Activated CD4-positive, alpha-beta T cell treated with anti-CD3 and anti-CD28 coated beads, Interleukin-2, amount 50 U/mL, for 1 hour (primary cell): ENCODE measurements around the gene PDZD4.

ENCODE experiments used
- DNase-seq: peaks from one replicate; pipeline ENCODE4 v3.0.0-alpha.2; 2020

Gene PDZD4

DNA sequence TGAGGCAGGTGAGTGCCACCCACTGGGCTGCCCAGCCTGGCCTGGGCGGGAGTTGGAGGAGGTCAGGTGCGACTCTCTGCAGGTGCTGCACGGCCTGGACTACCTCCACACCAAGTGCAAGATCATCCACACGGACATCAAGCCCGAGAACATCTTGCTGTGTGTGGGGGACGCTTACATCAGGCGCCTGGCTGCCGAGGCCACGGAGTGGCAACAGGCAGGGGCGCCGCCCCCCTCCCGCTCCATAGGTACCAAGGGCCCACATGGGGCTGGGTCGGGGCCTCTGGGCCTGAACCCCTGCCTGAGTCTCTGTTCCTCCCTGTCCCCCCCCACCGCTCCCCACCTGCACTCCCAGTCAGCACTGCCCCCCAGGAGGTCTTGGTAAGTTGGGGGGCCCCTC, 47.5 kb downstream of the PDZD4 start:
- no peak for DNase-seq

DNA sequence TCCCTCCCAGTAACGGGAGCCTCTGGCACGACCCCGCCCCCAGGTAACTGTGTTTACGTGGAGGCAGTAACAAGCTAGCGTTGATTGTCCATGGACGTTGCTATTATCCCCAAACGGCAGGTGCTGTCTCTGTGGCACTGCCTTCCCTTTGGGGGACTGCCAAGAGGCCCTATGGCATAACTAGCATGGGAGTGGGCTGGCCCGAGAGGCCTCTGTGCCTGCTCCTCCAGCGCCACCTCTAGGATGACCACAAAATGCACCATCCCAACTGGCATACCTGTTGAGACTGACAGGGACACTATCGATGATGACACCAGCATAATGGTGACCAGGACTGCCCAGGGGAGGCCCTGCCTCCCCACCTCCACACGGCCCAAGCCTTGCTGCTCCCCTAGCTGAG, 48.0 kb downstream of the PDZD4 start:
- no peak for DNase-seq

DNA sequence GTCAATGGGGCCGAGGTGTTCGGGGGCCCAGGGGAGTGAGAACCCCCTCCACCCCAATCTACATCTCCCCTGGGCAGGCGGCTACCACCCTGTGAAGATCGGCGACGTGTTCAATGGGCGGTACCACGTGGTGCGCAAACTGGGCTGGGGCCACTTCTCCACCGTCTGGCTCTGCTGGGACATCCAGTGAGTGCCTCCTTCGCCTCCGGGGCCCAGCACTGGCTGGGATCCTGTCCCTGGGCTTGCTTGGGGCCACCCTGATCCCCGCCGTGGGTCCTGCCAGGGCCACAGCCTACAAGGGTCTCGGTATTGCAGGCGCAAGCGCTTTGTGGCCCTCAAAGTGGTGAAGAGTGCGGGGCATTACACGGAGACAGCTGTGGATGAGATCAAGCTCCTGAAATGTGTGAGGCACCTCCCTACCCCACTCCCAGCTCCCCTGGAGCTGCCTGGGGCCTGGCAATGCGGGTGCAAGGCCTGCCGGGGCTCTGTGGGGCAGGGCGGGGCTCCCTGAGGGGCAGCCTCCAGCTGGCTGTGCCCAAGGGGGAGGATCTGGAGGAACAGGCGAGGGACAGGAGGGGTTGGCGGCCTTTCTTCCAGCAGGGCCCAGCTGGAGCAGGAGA, 48.8 kb downstream of the PDZD4 start:
- no peak for DNase-seq

DNA sequence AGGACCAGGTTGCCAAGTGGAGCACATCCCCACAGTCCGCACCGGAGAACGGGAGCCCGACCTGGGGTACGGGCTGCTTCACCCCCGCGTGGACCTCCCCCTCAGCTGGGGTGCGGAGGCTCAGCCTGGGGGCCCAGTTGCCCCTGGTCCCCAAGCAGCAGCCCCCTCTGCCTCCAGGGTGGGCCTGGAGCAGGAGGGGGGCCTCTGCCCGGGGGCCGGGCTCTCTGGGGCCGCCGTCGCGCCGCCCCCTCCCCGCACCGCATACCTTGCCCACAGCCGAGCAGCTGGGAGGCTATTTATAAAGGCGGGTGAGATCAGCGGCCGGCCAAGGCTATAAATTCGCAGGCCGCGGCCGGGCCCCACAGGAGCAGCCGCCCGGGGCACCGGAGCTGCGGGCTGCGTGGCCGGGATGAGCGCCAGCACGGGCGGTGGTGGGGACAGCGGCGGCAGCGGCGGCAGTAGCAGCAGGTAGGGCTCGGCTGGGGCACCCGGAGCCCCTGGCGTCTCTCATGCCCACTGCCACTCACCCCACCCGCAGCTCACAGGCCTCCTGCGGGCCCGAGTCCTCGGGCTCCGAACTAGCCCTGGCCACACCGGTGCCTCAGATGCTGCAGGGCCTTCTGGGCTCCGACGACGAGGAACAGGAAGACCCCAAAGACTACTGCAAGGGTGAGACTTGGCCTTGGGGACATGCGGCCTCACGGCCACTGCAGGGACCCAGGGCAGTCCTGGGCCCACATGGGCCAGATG, 49.5 kb downstream of the PDZD4 start, which contains the start of gene SRPK3:
Gene SRPK3, plus strand, starts transcription at position 364 of the 750 bp plus-strand sequence. Its CDS starts 46 bp downstream, at position 410.
- no peak for DNase-seq

DNA sequence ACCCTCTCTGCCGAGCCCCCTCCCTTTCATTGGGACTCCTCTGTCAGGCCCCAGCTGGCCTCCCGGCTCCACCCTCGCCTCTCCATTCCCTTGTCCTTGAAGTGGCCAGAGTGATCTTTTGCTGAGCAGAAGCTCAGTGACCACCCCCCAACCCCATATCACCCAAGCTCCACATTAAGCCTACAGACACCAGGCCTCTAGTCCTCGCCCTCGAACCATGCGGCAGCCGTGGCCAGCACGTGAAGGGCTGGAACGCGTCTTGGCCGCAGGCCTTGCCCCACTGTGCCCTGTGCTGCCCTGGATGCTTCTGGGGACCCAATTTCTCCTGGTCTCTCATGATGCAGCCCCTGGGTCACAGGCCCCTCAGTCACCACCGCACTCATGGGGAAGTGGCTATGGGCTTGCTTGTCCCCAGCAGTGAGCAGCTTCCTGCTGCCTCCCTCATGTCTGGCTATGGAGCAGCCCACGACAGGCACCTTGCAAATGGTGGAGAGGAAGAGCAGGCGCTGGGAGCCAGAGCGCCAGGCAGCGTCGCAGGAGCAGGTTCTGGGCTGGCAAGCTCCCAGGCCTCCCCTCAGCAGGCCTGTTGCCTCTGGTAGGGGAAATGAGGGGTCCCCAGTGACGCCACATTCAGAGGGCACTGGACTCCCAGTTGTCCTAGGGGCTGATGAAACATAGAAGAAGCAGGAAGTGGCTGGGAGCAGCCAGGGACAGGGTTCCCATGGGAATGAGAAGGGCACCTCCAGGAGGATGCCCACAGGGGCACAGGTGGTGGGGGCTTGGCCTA, 50.3 kb downstream of the PDZD4 start:
- no peak for DNase-seq

DNA sequence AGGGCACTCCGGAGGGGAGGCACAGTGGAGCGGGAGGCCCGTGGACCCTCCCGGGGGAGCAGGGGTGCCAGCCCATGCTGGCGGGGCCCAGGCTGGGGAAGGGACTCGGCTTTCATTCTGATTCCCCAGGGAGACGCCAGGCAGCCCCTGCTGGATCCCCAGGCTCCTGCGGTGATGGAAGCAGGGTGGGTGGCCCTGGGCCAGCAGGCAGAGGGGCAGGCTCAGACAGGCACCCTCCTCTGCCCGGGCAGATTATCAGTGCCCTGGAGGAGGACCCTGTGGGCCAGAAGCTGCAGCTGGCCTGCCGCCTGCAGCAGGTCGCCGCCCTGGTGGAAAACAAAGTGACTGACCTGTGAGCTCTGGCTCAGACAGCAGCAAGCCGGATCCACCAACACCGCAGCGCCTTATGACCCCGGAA, 51.7 kb downstream of the PDZD4 start:
- DNase-seq = no peak

DNA sequence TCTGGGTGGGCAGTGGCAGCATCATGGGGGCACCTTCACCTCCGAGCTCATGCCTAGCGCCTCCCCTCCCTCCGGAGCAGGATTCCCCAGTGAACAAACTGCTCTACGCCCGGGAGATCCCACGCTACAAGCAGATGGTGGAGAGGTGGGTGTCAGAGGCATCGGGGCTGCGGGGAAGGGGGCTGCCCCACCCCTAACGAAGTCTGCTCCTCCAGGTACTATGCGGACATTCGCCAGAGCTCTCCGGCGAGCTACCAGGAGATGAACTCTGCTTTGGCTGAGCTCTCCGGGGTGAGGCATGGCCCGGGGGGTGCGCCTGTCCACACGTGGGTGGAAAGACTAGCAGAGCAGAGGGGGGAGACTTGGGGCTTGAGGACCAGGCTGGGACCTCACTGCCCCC, 52.2 kb downstream of the PDZD4 start:
- DNase-seq = no peak

DNA sequence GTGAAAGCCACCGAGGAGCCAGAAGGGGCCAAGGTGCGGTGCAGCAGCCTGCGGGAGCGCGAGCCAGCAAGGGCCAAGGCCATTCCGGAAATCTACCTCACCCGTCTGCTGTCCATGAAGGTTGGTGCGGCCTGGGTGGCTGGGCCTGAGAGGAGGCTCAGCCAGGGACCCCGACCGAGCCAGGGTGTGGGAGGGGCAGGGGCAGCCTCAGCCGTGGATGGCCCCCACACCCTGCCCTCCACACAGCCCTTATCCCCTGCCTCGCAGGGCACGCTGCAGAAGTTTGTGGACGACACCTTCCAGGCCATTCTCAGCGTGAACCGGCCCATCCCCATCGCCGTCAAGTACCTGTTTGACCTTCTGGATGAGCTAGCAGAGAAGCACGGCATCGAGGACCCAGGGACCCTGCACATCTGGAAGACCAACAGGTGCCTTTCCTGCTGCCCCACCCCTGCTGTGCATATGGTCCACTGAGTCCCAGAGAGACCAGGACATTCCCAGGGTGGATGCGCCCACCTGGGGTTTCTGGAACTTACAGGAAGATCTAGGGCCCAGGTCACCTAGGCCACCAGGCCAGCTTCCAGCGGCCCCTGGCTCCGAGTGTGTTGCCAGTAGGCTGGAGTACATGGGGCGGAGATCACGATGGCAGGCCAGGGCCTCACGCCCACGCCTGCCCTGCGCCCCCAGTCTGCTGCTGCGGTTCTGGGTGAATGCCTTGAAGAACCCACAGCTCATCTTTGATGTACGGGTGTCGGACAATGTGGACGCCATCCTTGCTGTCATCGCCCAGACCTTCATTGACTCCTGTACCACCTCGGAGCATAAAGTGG, 52.9 kb downstream of the PDZD4 start:
- DNase-seq = no peak

DNA sequence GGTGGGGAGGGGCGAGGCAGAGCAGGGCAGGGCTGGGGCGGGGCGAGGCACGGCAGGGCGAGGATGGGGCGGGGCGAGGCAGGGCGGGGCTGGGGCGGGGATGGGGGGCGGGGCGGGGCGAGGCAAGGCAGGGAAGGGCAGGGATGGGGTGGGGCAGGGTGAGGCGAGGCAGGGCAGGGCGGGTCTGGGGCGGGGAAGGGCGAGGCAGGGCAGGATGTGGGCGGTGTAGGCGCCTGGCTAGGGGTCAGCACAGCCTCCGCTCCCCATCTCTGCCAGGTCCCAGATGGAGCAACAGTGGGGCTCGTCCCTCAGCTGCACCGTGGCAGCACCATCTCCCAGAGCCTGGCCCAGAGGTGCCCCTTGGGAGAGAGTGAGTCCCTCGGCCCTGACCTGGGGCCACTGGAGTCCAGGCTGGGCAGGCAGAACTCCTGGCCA, 53.7 kb downstream of the PDZD4 start:
- DNase-seq = no peak

DNA sequence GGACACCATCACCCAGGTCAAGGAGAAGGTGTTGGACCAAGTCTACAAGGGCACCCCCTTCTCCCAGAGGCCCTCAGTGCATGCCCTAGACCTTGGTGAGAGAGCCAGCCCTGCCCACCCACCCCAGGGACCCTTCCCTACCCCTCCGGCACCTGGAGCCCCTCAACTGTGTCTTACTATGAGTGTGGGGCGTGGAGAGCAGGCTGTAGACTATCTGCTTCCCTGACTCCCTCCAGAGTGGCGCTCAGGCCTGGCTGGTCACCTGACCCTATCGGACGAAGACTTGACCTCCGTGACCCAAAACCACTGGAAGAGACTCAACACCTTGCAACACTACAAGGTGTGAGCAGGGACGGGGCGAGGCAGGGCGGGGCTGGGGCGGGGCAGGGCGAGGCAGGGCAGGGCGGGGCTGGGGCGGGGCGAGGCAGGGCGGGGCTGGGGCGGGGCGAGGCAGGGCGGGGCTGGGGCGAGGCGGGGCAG, 54.2 kb downstream of the PDZD4 start:
- no peak for DNase-seq

DNA sequence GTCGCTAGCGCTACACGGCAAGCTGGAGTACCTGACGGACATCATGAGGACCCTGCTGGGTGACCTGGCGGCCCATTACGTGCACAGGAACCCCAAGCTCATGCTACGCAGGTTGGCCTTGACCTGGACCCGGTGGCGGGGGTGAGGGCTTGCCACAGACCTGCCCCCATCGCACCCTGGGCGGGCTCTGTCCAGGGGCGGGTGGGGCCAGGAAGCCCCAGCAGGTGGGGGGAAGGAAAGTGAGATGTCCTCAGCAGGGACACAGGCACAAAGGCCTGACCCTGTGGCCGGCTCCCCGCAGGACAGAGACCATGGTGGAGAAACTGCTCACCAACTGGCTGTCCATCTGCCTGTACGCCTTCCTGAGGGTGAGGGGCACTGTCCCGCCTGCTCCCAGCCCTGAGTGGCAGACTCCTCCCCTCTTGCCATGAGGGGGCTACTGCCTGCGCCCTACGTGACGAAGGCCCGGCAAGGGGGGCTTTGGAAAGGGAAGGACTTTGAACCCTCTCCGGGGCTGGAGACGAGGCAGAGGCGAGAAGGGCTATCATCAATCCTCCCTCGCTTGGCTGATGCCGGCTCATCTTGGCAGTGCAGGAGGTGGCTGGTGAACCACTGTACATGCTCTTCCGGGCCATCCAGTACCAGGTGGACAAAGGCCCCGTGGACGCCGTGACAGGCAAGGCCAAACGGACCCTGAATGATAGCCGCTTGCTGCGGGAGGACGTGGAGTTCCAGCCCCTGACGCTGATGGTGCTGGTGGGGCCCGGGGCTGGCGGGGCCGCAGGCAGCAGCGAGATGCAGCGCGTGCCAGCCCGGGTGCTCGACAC, 54.8 kb downstream of the PDZD4 start:
- DNase-seq = no peak

DNA sequence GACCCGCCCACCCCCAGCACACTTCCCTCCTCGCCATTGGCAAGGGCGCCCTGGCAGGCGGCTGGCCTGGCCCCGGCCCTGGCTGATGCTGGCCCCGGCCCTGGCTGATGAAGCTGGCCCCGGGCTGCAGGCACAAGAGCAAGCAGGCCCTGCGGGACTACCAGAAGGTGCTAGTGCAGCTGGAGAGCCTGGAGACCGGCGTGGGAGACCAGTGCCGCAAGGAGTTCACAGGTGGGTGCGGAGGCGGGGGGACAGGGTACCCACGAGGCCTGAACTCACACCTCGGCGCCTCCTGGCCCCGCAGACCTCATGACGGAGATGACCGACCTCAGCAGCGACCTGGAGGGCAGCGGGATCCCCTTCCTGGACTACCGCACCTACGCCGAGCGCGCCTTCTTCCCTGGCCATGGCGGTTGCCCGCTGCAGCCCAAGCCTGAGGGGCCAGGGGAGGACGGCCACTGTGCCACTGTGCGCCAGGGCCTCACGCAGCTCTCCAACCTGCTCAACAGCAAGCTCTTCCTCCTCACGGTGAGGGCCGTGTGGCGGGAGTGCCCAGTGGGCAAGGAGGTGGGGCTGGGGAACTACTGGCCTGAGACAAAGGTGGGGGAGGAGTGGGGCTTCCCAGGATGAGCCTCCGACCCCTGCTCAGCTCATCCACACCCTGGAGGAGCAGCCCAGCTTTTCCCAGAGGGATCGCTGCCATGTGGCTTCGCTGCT, 55.6 kb downstream of the PDZD4 start:
- DNase-seq = no peak

DNA sequence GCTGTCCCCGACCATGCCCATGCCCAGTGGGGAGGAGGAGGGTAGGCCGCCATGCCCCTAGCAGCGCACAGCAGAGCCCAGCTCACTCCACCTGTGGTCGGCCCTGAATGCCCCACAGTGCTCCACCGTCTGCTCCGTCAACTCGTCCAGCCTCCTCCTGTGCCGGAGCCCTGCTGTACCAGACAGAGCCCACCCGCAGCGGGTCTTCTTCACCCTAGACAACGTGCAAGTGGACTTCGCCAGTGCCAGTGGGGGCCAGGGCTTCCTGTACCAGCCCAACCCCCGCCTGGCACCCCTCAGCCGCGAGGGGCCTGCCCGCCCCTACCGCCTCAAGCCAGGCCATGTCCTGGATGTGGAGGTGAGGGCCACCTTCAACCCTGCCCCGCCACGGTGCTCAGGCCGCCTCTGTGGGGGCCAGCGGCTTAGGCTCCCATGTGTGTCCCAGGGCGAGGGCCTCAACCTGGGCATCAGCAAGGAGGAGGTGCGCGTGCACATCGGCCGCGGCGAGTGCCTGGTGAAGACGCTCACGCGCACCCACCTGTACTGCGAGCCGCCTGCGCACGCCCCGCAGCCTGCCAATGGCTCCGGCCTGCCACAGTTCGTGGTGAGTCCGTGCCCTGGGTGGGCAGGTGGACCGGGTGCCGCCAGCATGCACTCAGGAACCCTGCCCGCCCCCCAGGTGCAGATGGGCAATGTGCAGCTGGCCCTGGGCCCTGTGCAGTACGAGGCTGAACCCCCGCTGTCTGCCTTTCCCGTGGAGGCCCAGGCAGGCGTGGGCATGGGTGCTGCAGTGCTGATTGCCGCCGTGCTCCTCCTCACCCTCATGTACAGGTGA, 56.4 kb downstream of the PDZD4 start:
- no peak for DNase-seq

DNA sequence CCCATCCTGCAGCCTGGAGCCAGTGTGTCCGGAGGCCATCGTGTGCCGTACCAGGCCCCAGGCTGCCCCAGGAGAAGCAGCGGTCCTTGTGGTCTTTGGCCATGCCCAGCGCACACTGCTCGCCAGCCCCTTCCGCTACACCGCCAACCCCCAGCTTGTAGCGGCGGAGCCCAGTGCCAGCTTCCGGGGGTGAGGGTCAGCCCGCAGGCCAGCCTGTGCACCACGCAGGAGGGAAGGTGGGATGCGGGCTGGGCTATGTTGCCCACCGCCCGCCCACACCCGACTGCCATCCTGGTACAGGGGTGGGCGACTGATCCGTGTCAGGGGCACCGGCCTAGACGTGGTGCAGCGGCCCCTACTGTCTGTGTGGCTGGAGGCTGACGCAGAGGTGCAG, 57.1 kb downstream of the PDZD4 start:
- DNase-seq = no peak

DNA sequence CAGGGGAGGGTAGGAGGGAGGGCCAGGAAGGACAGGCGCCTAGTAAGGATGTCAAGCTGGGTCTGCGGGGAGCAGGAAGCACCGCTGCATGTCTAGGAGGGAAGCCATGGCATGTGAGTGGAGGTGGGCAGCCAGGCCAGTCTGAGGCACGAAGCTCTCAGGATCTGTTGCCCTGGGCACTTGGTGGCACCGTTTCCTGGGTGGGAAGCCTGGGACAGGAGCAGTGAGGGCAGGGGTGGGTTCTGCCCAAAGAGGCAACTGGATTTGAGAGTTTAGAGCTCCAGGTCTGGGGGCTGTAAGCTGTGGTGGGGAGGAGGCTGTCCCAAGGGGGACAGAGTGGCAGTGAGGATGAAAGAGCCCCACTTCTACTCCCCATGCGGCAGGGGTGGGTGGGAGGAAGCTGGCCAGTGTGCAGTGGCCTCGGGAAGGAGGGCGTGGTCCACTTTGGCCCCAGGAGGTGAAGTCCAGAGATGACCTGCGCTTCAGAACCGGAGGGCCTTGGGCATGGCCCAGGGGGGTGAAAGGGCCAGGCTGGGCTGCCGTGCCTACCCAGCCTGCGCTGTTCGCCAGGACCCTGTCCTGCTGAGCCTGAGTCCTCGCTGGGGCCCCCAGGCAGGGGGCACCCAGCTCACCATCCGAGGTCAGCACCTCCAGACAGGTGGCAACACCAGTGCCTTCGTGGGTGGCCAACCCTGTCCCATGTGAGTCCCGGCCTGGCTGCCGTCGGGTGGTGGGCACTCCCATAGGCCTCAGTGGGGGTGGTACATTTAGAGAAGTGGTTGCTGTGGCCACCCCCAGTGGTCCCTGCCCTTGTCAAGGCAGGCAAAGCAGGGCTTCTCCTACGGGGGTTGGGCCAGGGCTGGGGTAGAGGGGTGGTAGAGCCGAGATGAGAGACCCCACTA, 57.8 kb downstream of the PDZD4 start:
- no peak for DNase-seq

DNA sequence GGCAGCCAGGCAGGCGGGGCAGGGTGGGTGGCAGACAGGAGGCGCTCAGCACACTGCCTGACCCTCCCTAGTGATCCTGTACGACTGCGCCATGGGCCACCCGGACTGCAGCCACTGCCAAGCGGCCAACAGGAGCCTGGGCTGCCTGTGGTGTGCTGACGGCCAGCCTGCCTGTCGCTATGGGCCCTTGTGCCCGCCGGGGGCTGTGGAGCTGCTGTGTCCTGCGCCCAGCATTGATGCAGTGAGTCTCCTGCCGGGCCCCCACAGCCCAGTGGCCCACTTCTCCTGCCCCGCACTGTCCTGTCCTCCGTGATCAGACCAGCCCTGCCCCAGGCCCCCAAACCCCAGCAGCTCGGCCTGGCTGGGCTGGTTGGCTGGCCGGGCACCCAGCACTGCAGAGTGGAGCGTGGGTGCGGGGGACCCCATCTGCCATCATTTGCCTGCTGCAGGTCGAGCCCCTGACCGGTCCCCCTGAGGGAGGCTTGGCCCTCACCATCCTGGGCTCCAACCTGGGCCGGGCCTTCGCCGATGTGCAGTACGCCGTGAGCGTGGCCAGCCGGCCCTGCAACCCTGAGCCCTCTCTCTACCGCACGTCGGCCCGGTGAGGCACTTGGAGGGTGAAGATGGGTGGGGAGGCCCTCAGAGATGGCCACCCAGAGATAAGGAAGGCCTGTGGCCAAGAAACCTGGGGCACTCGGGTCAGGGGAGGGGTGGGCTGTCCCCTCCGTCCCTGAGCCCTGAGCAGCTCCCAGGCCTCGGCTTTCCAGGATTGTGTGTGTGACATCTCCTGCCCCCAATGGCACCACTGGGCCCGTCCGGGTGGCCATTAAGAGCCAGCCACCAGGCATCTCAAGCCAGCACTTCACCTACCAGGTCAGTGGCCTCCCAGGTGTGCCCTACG, 58.7 kb downstream of the PDZD4 start:
- no peak for DNase-seq

DNA sequence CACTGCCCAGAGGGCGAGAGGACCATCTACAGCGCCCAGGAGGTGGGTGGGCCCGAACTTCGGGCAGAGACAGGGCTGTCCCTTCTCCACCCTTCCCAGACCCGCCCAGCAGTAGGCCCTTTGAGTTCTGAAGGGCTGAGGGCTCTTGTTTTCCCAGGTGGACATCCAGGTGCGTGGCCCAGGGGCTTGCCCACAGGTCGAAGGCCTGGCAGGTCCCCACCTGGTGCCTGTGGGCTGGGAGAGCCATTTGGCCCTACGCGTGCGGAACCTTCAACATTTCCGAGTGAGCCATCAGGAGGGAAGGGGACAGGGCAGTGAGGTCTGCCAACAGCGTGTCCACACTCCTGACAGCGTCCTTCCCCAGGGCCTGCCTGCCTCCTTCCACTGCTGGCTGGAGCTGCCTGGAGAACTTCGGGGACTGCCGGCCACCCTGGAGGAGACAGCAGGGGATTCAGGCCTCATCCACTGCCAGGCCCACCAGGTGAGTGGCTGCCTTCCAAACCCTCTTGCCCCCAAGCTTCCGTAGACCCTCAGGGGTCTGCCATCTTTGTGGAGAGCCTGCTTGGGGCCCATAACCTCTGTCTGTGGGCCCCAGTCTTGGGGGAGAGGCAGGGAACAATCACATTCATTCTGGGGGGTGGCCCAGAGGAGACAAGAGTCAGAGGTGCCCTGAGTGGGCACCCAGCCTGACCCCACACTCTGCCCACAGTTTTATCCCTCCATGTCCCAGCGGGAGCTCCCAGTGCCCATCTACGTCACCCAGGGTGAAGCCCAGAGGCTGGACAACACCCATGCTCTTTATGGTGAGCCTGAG, 59.5 kb downstream of the PDZD4 start:
- no peak for DNase-seq
